ENCODE data around the gene APBB2.

Gene APBB2

GRCh38 chr4:41215155-41215554 is 813 bp upstream of the APBB2 start:
- no peak for DNase-seq

- no peak for DNase-seq
Observed at GRCh38 chr4:41214825-41215146, 444 bp upstream of the APBB2 start.

- peak; percentile 65 for DNase-seq
Observed at GRCh38 chr4:41213625-41214135, 662 bp downstream of the APBB2 start.

GRCh38 chr4:41212616-41213203 is 1.6 kb downstream of the APBB2 start:
- peak; percentile 63 for DNase-seq

GRCh38 chr4:41211951-41212615 is 2.3 kb downstream of the APBB2 start:
- no peak for DNase-seq

- no peak for DNase-seq
Observed at GRCh38 chr4:41209901-41210300, 4.4 kb downstream of the APBB2 start.

GRCh38 chr4:41209187-41209586 is 5.2 kb downstream of the APBB2 start:
- no peak for DNase-seq

GRCh38 chr4:41207291-41207831 is 7.0 kb downstream of the APBB2 start:
- DNase-seq, result no peak

GRCh38 chr4:41205854-41206460 is 8.4 kb downstream of the APBB2 start:
- DNase-seq, result no peak

GRCh38 chr4:41205130-41205529 is 9.2 kb downstream of the APBB2 start:
- DNase-seq, result no peak

- DNase-seq, result peak; percentile 42
Observed at GRCh38 chr4:41204400-41204978, 9.9 kb downstream of the APBB2 start.

- DNase-seq, result no peak
Observed at GRCh38 chr4:41203841-41204240, 10.5 kb downstream of the APBB2 start.

GRCh38 chr4:41202820-41203568 is 11.3 kb downstream of the APBB2 start:
- no peak for DNase-seq

GRCh38 chr4:41202356-41202755 is 12.0 kb downstream of the APBB2 start:
- no peak for DNase-seq

GRCh38 chr4:41200486-41201017 is 13.8 kb downstream of the APBB2 start:
- no peak for DNase-seq

- no peak for DNase-seq
Observed at GRCh38 chr4:41199788-41200187, 14.6 kb downstream of the APBB2 start.

- DNase-seq, result no peak
Observed at GRCh38 chr4:41197996-41198395, 16.3 kb downstream of the APBB2 start.

- DNase-seq, result no peak
Observed at GRCh38 chr4:41197495-41197894, 16.8 kb downstream of the APBB2 start.

GRCh38 chr4:41196633-41197332 is 17.6 kb downstream of the APBB2 start:
- no peak for DNase-seq

GRCh38 chr4:41192136-41192535 is 22.2 kb downstream of the APBB2 start:
- DNase-seq, result no peak

GRCh38 chr4:41189666-41190065 is 24.7 kb downstream of the APBB2 start:
- DNase-seq, result no peak

- no peak for DNase-seq
Observed at GRCh38 chr4:41189076-41189475, 25.3 kb downstream of the APBB2 start.
